HepG2 (cell line): ENCODE measurements around the gene CRYZL1. TPM values are rescaled to one million over a fixed set of nuclear protein-coding genes. Genes with fewer than 3 reads are reported as not detected.

Source experiments
- CBX1 ChIP-seq: IDR thresholded peaks from one replicate; pipeline ENCODE4 v1.6.1; 2016; ENCODE audit warnings: antibody characterized with exemption, low read depth
- CHCHD3 ChIP-seq: sonication (generic); formaldehyde crosslinking; IDR thresholded peaks from 2 replicates; pipeline ENCODE4 v1.8.0; 2022; ENCODE audit warnings: mild to moderate bottlenecking, missing genetic modification reagents, moderate library complexity
- DRAP1 ChIP-seq: IDR thresholded peaks from 2 replicates; pipeline ENCODE4 v1.6.1; 2016; ENCODE audit warnings: missing genetic modification reagents, missing compliant biosample characterization
- HNRNPUL1 ChIP-seq: fragments of 200-400 bp; formaldehyde crosslinking; IDR thresholded peaks from 2 replicates; pipeline ENCODE4 v1.6.1; 2017; ENCODE audit warnings: low read depth, mild to moderate bottlenecking, low read length, moderate library complexity
- KAT8 ChIP-seq: IDR thresholded peaks from 2 replicates; pipeline ENCODE4 v1.6.1; 2016; ENCODE audit warnings: missing genetic modification reagents, missing compliant biosample characterization
- RXRA ChIP-seq: sonication (generic); formaldehyde crosslinking; IDR thresholded peaks from 2 replicates; pipeline ENCODE4 v1.5.1; 2020; ENCODE audit warnings: missing genetic modification reagents
- SMAD1 ChIP-seq: sonication (generic); formaldehyde crosslinking; IDR thresholded peaks from 2 replicates; pipeline ENCODE4 v1.4.0; 2020; ENCODE audit warnings: missing genetic modification reagents, low read depth, mild to moderate bottlenecking, borderline replicate concordance
- ZMAT3 ChIP-seq: sonication (generic); formaldehyde crosslinking; conservative IDR thresholded peaks from 2 replicates; pipeline ENCODE4 v1.7.0; 2021; ENCODE audit warnings: missing genetic modification reagents
- ZNF232 ChIP-seq: sonication (generic); formaldehyde crosslinking; IDR thresholded peaks from 2 replicates; pipeline ENCODE4 v1.4.0; 2020; ENCODE audit warnings: missing genetic modification reagents, borderline replicate concordance
- ZNF274 ChIP-seq: sonication (generic); formaldehyde crosslinking; IDR thresholded peaks from 2 replicates; pipeline ENCODE4 v1.5.1; 2020; ENCODE audit warnings: mild to moderate bottlenecking, missing genetic modification reagents
- ZNF350 ChIP-seq: sonication (generic); formaldehyde crosslinking; IDR thresholded peaks from 2 replicates; pipeline ENCODE4 v1.4.0; 2020; ENCODE audit warnings: mild to moderate bottlenecking, low read depth, missing genetic modification reagents, borderline replicate concordance
- ZNF460 ChIP-seq: sonication (generic); formaldehyde crosslinking; IDR thresholded peaks from 2 replicates; pipeline ENCODE4 v1.5.1; 2020; ENCODE audit warnings: missing genetic modification reagents, mild to moderate bottlenecking, borderline replicate concordance
- ZNF564 ChIP-seq: sonication (generic); formaldehyde crosslinking; IDR thresholded peaks from 2 replicates; pipeline ENCODE4 v1.8.1; 2023; ENCODE audit warnings: mild to moderate bottlenecking, missing genetic modification reagents
- polyA plus RNA-seq, 8 experiments: library from polyadenylated mRNA; depleted of rRNA in 3 of 8; stranded (reverse) in 7 of 8; unstranded in 1 of 8; fragments of >200 nt; fragmentation: Illumina TruSeq in 4 of 8; extraction: Trizol in 4 of 8; gene quantifications; 2 replicates each; pipeline versions ENCODE4 v1.2.1 to v1.2.3, GENCODE V29; 2011 to 2016; ENCODE audit warnings: low read depth in 4 of 8, missing spikeins in 1 of 8, mixed read lengths in 1 of 8; ENCODE audit not compliant: insufficient read depth in 1 of 8
- total RNA-seq, 5 experiments: library from RNA; depleted of rRNA; stranded (reverse); fragments of >200 nt; fragmentation: Illumina TruSeq; extraction: Trizol; gene quantifications; 2 replicates each; pipeline ENCODE4 v1.2.3, GENCODE V29; 2016; ENCODE audit warnings: low read depth in 1 of 5
- TF ChIP-seq, protein P1 (sequence below): sonication (generic); formaldehyde crosslinking; IDR thresholded peaks from 2 replicates; pipeline ENCODE4 v1.4.0; 2020; ENCODE audit warnings: mild to moderate bottlenecking, missing genetic modification reagents
- TF ChIP-seq, protein P2 (sequence below): IDR thresholded peaks from 2 replicates; pipeline ENCODE4 v1.6.1; 2016; ENCODE audit warnings: low read depth, borderline replicate concordance
- TF ChIP-seq, protein P3 (sequence below): sonication (generic); formaldehyde crosslinking; IDR thresholded peaks from 2 replicates; pipeline ENCODE4 v1.8.1; 2023; ENCODE audit warnings: mild to moderate bottlenecking, inconsistent platforms, moderate library complexity, missing genetic modification reagents, borderline replicate concordance
- TF ChIP-seq, protein P4 (sequence below): sonication (generic); formaldehyde crosslinking; IDR thresholded peaks from 2 replicates; pipeline ENCODE4 v1.4.0; 2020; ENCODE audit warnings: mild to moderate bottlenecking, low read depth, missing genetic modification reagents

CRYZL1 gene
- total and polyA plus RNA-seq, 2 of the 13 experiments (the other 11 are each of a cell fraction or from before 2014, with no cell fraction given) = 20.3 to 27.7 TPM

DNA sequence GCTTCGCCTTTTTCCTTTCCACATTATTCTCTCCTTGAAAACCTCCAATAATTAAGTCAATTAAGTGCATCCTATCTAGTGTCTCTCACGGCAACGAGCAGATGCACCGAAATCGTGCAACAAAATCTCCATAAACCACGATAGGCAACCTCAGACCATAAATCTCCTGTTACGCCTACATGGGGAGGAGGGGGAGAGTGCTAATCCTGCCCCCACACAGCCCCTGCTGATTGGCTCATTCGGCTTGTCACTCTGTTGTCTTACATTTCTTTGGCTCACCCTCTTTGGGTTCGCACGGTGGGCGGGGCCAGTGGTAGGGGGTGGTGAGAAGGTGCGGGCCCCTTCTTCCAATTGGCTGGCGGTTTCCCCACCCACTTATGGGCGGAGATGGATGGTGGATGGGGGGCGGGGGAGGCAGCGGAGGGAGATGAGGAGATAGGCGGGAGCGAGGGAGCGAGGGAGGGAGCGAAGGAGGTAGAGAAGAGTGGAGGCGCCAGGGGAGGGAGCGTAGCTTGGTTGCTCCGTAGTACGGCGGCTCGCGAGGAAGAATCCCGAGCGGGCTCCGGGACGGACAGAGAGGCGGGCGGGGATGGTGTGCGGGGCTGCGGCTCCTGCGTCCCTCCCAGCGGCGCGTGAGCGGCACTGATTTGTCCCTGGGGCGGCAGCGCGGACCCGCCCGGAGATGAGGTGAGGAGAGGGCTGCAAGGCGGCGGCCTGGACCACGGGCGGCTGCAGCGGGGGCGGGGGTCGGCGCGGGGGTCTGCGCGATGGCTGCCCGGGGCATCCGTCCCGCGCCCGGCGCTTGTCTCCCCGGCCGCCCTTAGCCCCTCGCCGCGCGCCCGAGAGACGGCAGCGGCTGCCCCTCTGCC lies 720 bp upstream of the CRYZL1 start, which contains the start of gene ITSN1 (continued):
- TF ChIP-seq ZNF350 (CRISPR knock-in tag) (peak; percentile 55; the same call in 1 of the 2 replicates), RXRA (CRISPR knock-in tag) (no peak), ZNF564 (CRISPR knock-in tag) (no peak), ZNF274 (CRISPR knock-in tag) (no peak), HNRNPUL1 (no peak), ZNF460 (CRISPR knock-in tag) (no peak), ZMAT3 (CRISPR knock-in tag) (peak; percentile 17; the same call in 1 of the 2 replicates), DRAP1 (0 out of 2 replicates have a peak, but pooled peaks have one; percentile 9), CBX1 (no peak), ZNF232 (CRISPR knock-in tag) (no peak), KAT8 (CRISPR knock-in tag) (peak; percentile 22; the same call in 1 of the 2 replicates), SMAD1 (CRISPR knock-in tag) (no peak), CHCHD3 (CRISPR knock-in tag) (no peak)
- TF ChIP-seq, protein P1, sequence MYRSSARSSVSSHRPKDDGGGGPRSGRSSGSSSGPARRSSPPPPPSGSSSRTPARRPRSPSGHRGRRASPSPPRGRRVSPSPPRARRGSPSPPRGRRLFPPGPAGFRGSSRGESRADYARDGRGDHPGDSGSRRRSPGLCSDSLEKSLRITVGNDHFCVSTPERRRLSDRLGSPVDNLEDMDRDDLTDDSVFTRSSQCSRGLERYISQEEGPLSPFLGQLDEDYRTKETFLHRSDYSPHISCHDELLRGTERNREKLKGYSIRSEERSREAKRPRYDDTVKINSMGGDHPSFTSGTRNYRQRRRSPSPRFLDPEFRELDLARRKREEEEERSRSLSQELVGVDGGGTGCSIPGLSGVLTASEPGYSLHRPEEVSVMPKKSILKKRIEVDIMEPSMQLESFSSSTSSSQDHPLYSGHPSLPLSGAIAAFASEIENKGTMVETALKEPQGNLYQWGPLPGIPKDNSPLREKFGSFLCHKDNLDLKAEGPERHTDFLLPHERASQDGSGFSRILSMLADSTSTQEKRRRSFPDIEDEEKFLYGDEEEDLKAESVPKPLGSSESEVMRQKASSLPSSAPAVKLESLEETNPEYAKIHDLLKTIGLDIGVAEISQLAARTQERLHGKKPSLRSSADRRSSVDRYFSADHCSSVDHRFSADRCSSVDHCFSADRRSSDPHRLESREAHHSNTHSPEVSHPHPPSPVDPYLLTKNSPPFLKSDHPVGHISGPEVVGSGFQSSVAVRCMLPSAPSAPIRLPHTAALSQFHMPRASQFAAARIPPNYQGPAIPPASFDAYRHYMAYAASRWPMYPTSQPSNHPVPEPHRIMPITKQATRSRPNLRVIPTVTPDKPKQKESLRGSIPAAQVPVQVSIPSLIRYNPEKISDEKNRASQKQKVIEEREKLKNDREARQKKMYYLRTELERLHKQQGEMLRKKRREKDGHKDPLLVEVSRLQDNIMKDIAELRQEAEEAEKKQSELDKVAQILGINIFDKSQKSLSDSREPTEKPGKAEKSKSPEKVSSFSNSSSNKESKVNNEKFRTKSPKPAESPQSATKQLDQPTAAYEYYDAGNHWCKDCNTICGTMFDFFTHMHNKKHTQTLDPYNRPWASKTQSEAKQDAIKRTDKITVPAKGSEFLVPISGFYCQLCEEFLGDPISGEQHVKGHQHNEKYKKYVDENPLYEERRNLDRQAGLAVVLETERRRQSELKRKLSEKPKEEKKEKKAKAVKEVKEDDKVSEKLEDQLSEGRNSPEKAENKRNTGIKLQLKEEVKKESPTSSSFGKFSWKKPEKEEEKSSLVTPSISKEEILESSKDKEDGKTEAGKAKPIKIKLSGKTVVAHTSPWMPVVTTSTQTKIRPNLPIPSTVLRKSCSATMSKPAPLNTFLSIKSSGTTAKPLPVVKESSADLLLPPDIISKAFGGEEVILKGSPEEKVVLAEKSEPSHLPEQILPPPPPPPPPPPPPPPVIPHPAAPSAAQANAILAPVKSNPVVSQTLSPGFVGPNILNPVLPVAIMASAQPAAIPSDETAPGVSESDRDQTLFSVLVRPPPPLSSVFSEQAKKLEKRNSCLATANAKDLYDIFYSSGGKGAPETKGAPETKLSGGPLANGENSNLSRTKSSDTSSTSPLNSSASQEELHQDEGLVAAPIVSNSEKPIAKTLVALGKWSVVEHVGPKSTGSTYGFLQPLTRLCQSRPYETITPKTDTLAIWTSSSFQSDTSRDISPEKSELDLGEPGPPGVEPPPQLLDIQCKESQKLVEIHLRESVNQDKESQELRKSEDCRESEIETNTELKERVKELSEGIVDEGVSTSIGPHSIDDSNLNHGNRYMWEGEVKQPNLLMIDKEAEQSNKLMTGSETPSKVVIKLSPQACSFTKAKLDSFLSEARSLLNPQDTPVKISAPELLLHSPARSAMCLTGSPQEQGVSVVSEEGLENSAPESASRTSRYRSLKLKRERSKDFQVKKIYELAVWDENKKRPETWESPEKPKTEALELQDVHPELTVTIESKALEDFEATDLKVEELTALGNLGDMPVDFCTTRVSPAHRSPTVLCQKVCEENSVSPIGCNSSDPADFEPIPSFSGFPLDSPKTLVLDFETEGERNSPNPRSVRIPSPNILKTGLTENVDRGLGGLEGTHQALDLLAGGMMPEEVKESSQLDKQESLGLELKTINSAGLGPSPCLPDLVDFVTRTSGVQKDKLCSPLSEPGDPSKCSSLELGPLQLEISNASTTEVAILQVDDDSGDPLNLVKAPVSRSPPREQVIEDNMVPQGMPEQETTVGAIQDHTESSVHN (CRISPR knock-in tag) = peak; percentile 38; the same call in 1 of the 2 replicates
- TF ChIP-seq, protein P2, sequence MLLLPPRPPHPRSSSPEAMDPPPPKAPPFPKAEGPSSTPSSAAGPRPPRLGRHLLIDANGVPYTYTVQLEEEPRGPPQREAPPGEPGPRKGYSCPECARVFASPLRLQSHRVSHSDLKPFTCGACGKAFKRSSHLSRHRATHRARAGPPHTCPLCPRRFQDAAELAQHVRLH (CRISPR knock-in tag) = no peak
- TF ChIP-seq, protein P3, sequence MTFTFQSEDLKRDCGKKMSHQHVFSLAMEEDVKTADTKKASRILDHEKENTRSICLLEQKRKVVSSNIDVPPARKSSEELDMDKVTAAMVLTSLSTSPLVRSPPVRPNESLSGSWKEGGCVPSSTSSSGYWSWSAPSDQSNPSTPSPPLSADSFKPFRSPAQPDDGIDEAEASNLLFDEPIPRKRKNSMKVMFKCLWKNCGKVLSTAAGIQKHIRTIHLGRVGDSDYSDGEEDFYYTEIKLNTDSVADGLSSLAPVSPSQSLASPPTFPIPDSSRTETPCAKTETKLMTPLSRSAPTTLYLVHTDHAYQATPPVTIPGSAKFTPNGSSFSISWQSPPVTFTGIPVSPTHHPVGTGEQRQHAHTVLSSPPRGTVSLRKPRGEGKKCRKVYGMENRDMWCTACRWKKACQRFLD (CRISPR knock-in tag) = no peak
- TF ChIP-seq, protein P4, sequence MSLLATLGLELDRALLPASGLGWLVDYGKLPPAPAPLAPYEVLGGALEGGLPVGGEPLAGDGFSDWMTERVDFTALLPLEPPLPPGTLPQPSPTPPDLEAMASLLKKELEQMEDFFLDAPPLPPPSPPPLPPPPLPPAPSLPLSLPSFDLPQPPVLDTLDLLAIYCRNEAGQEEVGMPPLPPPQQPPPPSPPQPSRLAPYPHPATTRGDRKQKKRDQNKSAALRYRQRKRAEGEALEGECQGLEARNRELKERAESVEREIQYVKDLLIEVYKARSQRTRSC (CRISPR knock-in tag) = no peak
